Activated CD8-positive, alpha-beta memory T cell treated with anti-CD3 and anti-CD28 coated beads, Interleukin-2, amount 10 ng/mL, durations not matched to agents 7 days and 5 days (primary cell): ENCODE data around the gene ERC2. TPM values are rescaled to one million over a fixed set of nuclear protein-coding genes. Genes with fewer than 3 reads are reported as not detected.

ENCODE experiments used
- ATAC-seq: fragments of 150-1000 bp; cut with Tn5 transposase; one replicate; pipeline ENCODE4 v1.10.0; 2021; ENCODE audit warnings: moderate library complexity
- CTCF ChIA-PET: fragments of 350-600 bp; sonication (Branson Sonifier 250); formaldehyde crosslinking; loops from one replicate; lab custom pipeline; 2021; ENCODE audit warnings: antibody characterized with exemption; lab: Charles Lee
- DNase-seq: peaks from one replicate; pipeline ENCODE4 v3.0.0-alpha.2; 2020
- H3K27ac Mint-ChIP-seq: one replicate; pipeline ENCODE4 v1.8.0; 2021; ENCODE audit warnings: mild to moderate bottlenecking, mixed read lengths
- H3K27me3 Mint-ChIP-seq: one replicate; pipeline ENCODE4 v1.8.0; 2021; ENCODE audit warnings: mixed read lengths
- H3K36me3 Mint-ChIP-seq: one replicate; pipeline ENCODE4 v1.8.0; 2021; ENCODE audit warnings: mild to moderate bottlenecking, mixed read lengths
- H3K4me1 Mint-ChIP-seq: one replicate; pipeline ENCODE4 v1.8.0; 2021; ENCODE audit warnings: mixed read lengths
- H3K4me3 Mint-ChIP-seq: one replicate; pipeline ENCODE4 v1.8.0; 2021; ENCODE audit warnings: mild to moderate bottlenecking, moderate library complexity, mixed read lengths
- H3K9me3 Mint-ChIP-seq: one replicate; pipeline ENCODE4 v1.8.0; 2022; ENCODE audit warnings: low read depth, mixed read lengths
- total RNA-seq, 2 experiments: library from RNA; stranded (reverse); gene quantifications; one replicate each; pipeline ENCODE4 v1.2.3, GENCODE V29; 2021

The ERC2 gene
- total RNA-seq, 2 experiments from 2014 or later: not detected

- no peak overlapping the region for H3K27ac Mint-ChIP-seq
- CTCF ChIA-PET: no interaction called here
- ATAC-seq (no peak), DNase-seq (no peak)
- peaks cover 2% of the 10 kb centered on the region for H3K9me3 Mint-ChIP-seq
- no peaks in the 10 kb centered on the region for H3K4me1 Mint-ChIP-seq
- H3K4me3 Mint-ChIP-seq: no peak overlapping the region
- peaks cover 4% of the 10 kb centered on the region for H3K27me3 Mint-ChIP-seq
- H3K36me3 Mint-ChIP-seq: no peaks in the 10 kb centered on the region
Observed at GRCh38 chr3:55724407-55724784, 743.9 kb downstream of the ERC2 start.

GRCh38 chr3:55723653-55724406 lies 744.4 kb downstream of the ERC2 start:
- no peaks in the 10 kb centered on the region for H3K36me3 Mint-ChIP-seq
- no peaks in the 10 kb centered on the region for H3K4me1 Mint-ChIP-seq
- DNase-seq: no peak
- no peak for ATAC-seq
- H3K9me3 Mint-ChIP-seq: no peaks in the 10 kb centered on the region
- CTCF ChIA-PET: no interaction called here
- H3K27me3 Mint-ChIP-seq: peaks cover 4% of the 10 kb centered on the region
- no peak overlapping the region for H3K27ac Mint-ChIP-seq
- H3K4me3 Mint-ChIP-seq: no peak overlapping the region

DNA sequence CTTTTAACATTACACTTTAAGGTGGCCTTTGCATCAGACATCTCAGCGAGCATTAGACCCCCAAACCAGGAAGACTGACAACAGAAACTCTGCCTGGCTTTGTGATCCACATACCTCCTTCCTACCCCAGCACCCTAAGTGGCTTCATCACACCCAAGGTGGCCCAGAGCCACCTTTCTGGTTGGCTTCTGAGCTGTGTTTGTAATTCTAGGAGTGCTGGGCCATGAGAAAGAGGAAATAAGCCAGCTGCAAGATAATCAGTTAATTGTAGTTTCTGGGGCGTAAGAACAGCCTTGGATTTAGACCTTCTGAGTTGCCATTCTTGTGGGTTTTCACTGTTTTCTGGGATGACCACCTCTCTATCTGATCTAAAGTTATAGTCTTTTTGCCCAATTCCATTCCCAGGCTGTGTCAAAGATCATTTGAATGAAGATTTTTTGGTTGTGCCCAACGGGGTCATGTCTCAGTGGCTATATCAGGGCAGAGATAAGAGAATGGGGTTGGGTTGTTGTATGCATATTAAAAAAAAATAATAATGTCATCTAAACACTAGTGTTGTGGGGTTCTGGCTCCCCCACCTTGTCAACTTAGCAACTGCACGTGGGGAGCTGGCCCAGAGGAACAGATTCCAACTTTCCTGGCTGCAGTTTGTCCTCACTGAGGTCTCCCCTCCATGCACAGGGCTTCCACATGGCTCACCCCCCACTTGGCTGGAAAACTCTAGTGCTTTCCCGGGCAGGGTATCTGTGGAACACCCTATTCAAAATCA lies 746.4 kb downstream of the ERC2 start:
- Mint-ChIP-seq H3K4me3 (no peak overlapping the region), H3K4me1 (no peaks in the 10 kb centered on the region), H3K27me3 (peaks cover 4% of the 10 kb centered on the region), H3K36me3 (no peaks in the 10 kb centered on the region), H3K9me3 (no peaks in the 10 kb centered on the region), H3K27ac (no peak overlapping the region)
- ATAC-seq: no peak
- CTCF ChIA-PET: no interaction called here
- DNase-seq: no peak

GRCh38 chr3:55720614-55721013 lies 747.7 kb downstream of the ERC2 start:
- no peak for DNase-seq
- CTCF ChIA-PET: no interaction called here
- peaks cover 2% of the 10 kb centered on the region for H3K27me3 Mint-ChIP-seq
- no peak for ATAC-seq
- no peaks in the 10 kb centered on the region for H3K36me3 Mint-ChIP-seq
- H3K9me3 Mint-ChIP-seq: no peaks in the 10 kb centered on the region
- H3K27ac Mint-ChIP-seq: no peak overlapping the region
- no peak overlapping the region for H3K4me3 Mint-ChIP-seq
- H3K4me1 Mint-ChIP-seq: no peaks in the 10 kb centered on the region

GRCh38 chr3:55719508-55719907 lies 748.8 kb downstream of the ERC2 start:
- no peaks in the 10 kb centered on the region for H3K36me3 Mint-ChIP-seq
- H3K4me1 Mint-ChIP-seq: no peaks in the 10 kb centered on the region
- H3K4me3 Mint-ChIP-seq: no peak overlapping the region
- ATAC-seq: no peak
- no peak for DNase-seq
- H3K27ac Mint-ChIP-seq: no peak overlapping the region
- CTCF ChIA-PET: no interaction called here
- no peaks in the 10 kb centered on the region for H3K9me3 Mint-ChIP-seq
- no peaks in the 10 kb centered on the region for H3K27me3 Mint-ChIP-seq

DNA sequence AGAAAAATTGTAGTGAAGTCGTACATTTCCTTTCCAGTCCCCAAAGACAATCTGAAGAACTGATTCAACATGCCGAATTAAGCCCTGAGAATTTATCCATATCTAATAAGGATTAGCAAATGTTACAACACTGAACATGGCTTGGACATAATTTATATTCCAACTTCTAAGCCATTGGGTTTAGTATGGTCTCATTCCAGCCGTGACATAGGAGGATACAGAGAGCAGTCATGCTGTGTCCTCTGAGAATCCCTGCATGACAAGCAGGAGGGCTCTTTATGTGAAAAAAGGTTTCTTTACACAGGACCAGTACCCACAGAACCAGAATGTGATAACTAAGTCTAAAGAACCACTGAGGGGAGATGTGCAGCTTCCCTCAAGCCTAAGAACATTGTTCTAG lies 749.3 kb downstream of the ERC2 start:
- H3K4me3 Mint-ChIP-seq: no peak overlapping the region
- H3K27me3 Mint-ChIP-seq: no peaks in the 10 kb centered on the region
- no peaks in the 10 kb centered on the region for H3K36me3 Mint-ChIP-seq
- ATAC-seq (no peak), DNase-seq (no peak)
- CTCF ChIA-PET: no interaction called here
- no peak overlapping the region for H3K27ac Mint-ChIP-seq
- no peaks in the 10 kb centered on the region for H3K4me1 Mint-ChIP-seq
- no peaks in the 10 kb centered on the region for H3K9me3 Mint-ChIP-seq

DNA sequence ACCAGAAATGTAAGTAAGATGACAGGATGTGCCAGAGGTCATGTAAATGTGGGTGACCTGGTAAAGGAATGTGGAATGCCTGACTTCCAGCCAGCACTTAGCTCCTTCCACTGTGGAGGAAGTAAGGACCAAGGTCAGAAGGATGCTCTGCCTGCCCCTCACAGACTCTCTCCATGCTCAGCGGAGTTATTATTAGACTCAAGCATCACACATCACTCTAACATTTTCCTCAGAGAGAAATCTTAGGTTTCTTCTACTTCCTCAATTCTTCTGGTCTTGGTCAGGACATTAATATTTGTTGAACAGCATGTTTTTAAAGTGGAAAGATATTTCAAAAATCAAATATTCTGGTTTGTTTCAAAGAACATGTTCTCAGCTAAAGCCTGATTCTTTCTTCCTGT lies 749.7 kb downstream of the ERC2 start:
- ATAC-seq (no peak), DNase-seq (no peak)
- no peaks in the 10 kb centered on the region for H3K9me3 Mint-ChIP-seq
- H3K4me3 Mint-ChIP-seq: no peak overlapping the region
- no peaks in the 10 kb centered on the region for H3K27me3 Mint-ChIP-seq
- H3K36me3 Mint-ChIP-seq: no peaks in the 10 kb centered on the region
- no peaks in the 10 kb centered on the region for H3K4me1 Mint-ChIP-seq
- CTCF ChIA-PET: no interaction called here
- H3K27ac Mint-ChIP-seq: no peak overlapping the region

GRCh38 chr3:55718074-55718473 lies 750.2 kb downstream of the ERC2 start:
- no peaks in the 10 kb centered on the region for H3K36me3 Mint-ChIP-seq
- no peak overlapping the region for H3K27ac Mint-ChIP-seq
- DNase-seq (no peak), ATAC-seq (no peak)
- CTCF ChIA-PET: no interaction called here
- H3K4me3 Mint-ChIP-seq: no peak overlapping the region
- no peaks in the 10 kb centered on the region for H3K27me3 Mint-ChIP-seq
- H3K4me1 Mint-ChIP-seq: no peaks in the 10 kb centered on the region
- H3K9me3 Mint-ChIP-seq: no peaks in the 10 kb centered on the region

- Mint-ChIP-seq H3K9me3 (no peaks in the 10 kb centered on the region), H3K36me3 (no peaks in the 10 kb centered on the region), H3K4me3 (no peak overlapping the region), H3K27me3 (no peaks in the 10 kb centered on the region), H3K4me1 (no peaks in the 10 kb centered on the region), H3K27ac (no peak overlapping the region)
- CTCF ChIA-PET: no interaction called here
- DNase-seq (no peak), ATAC-seq (no peak)
Observed at GRCh38 chr3:55717481-55717880, 750.8 kb downstream of the ERC2 start.

GRCh38 chr3:55716611-55717225 lies 751.5 kb downstream of the ERC2 start:
- no peaks in the 10 kb centered on the region for H3K4me1 Mint-ChIP-seq
- DNase-seq: no peak
- no peaks in the 10 kb centered on the region for H3K27me3 Mint-ChIP-seq
- no peaks in the 10 kb centered on the region for H3K36me3 Mint-ChIP-seq
- CTCF ChIA-PET: no interaction called here
- no peak overlapping the region for H3K4me3 Mint-ChIP-seq
- ATAC-seq: no peak
- no peaks in the 10 kb centered on the region for H3K9me3 Mint-ChIP-seq
- no peak overlapping the region for H3K27ac Mint-ChIP-seq

- Mint-ChIP-seq H3K9me3 (no peaks in the 10 kb centered on the region), H3K4me3 (no peak overlapping the region), H3K27ac (no peak overlapping the region), H3K4me1 (no peaks in the 10 kb centered on the region), H3K36me3 (no peaks in the 10 kb centered on the region), H3K27me3 (no peaks in the 10 kb centered on the region)
- ATAC-seq: no peak
- no peak for DNase-seq
- CTCF ChIA-PET: no interaction called here
Observed at GRCh38 chr3:55716044-55716443, 752.2 kb downstream of the ERC2 start.

DNA sequence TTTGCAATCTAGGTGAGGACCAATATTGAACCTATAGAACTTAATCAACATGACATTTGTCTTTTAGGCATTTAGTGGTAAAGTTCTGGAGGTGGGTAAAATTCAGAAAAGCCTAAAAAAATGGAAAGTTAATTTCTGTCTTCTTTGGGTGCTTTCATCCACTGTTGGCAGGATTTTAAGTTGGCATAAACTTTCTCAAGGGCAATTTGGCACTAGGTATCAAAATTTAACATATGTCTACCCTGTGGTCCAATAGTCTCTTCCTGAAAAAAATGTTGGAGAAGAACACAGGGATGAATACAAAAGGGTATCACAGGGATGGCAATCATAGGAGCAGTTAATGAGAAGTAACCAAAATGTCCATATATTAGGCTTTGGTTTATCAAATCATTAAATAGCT lies 754.2 kb downstream of the ERC2 start:
- H3K27ac Mint-ChIP-seq: no peak overlapping the region
- H3K27me3 Mint-ChIP-seq: no peaks in the 10 kb centered on the region
- no peaks in the 10 kb centered on the region for H3K9me3 Mint-ChIP-seq
- H3K4me3 Mint-ChIP-seq: no peak overlapping the region
- H3K36me3 Mint-ChIP-seq: no peaks in the 10 kb centered on the region
- no peak for DNase-seq
- CTCF ChIA-PET: no interaction called here
- ATAC-seq: no peak
- no peaks in the 10 kb centered on the region for H3K4me1 Mint-ChIP-seq

DNA sequence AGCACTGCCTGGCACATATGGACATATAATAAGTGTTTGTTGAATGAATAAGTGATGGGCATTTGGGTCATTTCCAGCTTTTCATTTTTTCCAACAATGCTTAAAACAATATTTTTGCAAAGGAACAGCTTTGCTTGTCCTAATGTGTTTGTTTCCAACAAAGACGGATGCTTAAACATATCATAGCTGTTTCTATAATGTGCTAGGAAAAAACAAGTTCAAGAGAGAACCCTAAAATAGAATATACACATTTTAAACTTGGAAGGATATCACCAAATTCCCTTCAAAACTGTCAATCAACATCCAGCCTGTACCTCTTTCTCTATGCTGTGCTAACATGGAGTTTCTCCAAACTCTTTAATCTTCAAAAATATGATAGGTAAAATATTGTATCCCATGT lies 756.6 kb downstream of the ERC2 start:
- DNase-seq: no peak
- Mint-ChIP-seq H3K4me3 (no peak overlapping the region), H3K36me3 (no peaks in the 10 kb centered on the region), H3K27ac (no peak overlapping the region), H3K4me1 (no peaks in the 10 kb centered on the region), H3K9me3 (no peaks in the 10 kb centered on the region), H3K27me3 (no peaks in the 10 kb centered on the region)
- CTCF ChIA-PET: no interaction called here
- no peak for ATAC-seq
